ENCODE measurements around the gene P2RY11.

Gene P2RY11

DNA sequence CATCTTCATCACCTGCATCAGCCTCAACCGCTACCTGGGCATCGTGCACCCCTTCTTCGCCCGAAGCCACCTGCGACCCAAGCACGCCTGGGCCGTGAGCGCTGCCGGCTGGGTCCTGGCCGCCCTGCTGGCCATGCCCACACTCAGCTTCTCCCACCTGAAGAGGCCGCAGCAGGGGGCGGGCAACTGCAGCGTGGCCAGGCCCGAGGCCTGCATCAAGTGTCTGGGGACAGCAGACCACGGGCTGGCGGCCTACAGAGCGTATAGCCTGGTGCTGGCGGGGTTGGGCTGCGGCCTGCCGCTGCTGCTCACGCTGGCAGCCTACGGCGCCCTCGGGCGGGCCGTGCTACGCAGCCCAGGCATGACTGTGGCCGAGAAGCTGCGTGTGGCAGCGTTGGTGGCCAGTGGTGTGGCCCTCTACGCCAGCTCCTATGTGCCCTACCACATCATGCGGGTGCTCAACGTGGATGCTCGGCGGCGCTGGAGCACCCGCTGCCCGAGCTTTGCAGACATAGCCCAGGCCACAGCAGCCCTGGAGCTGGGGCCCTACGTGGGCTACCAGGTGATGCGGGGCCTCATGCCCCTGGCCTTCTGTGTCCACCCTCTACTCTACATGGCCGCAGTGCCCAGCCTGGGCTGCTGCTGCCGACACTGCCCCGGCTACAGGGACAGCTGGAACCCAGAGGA, 2.6 kb downstream of the P2RY11 start:
- no peak for DNase-seq

- no peak for DNase-seq
Observed at GRCh38 chr19:10114651-10115391, 3.3 kb downstream of the P2RY11 start.

- DNase-seq: no peak
Observed at GRCh38 chr19:10115392-10116084, 4.0 kb downstream of the P2RY11 start.

GRCh38 chr19:10116085-10116865, 4.8 kb downstream of the P2RY11 start:
- DNase-seq: no peak

- DNase-seq: no peak
Observed at GRCh38 chr19:10116866-10117616, 5.5 kb downstream of the P2RY11 start.

DNA sequence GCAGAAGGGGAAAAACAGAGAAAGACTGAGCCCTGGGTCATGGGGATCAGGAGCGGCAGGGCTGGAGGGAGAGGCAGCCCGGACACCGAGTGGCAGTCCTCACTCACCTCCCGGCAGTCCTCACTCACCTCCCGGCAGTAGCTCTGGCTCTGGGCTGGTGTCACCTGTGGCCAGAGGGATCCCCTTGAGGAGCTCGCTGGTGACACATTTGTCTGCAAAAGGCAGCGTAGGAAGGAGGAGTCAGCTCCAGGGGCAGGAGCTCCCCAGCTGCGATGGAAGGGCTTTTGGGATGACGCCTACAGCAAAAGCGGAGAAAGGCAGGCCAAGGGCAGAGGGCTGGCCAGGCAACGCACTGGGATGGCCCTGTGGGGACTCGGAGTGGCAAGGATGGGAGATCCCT, 7.5 kb downstream of the P2RY11 start:
- no peak for DNase-seq

DNA sequence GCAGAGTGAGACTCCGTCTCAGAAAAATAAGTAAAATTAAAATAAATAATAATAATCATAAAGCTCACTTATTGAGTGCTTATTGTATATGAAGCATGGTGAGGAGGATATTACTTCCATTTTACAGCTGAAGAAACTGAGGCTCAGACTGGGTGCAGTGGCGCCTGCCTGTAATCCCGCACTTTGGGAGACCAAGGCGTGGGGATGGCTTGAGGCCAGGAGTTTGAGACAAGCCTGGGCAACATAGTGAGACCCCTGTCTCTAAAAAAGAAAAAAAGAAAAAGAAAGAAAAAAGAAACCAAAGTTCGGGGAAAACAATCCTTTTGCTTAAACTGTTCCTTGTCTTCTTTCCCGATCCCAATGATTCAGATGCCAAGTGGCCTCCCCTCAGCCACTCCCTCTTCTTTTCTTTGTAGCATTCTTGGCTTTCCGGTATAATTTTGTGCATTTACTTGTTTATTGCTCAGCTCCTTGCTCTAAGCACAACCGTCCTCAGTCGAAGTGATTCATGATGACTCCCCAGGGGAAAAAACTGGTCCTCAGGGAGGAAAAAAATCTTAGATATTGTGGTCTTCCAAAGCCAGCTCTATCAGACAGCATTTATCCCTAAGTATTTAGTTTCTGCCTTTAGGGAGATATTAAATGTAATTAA, 9.2 kb downstream of the P2RY11 start:
- no peak for DNase-seq

GRCh38 chr19:10122045-10122444, 10.6 kb downstream of the P2RY11 start:
- no peak for DNase-seq

- no peak for DNase-seq
Observed at GRCh38 chr19:10124429-10124828, 12.9 kb downstream of the P2RY11 start.

DNA sequence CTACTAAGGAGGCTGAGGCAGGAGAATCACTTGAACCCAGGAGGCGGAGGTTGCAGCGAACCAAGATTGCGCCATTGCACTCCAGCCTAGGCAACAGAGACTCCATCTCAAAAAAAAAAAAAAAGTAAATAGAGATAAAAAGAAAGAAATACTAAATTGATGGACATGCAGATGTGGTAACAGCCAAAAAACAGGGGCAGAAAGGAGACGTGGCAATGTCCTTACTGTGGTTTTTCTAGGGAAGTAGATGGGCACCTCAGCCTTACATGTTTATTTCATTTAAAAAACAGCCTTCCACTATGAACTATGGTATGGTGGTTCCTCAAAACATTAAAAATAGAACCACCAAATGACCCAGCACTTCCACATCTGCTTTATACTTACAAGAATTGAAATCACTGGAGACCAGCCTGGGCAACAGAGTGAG, 14.7 kb downstream of the P2RY11 start:
- DNase-seq: no peak

GRCh38 chr19:10132905-10133304, 21.4 kb downstream of the P2RY11 start:
- no peak for DNase-seq

GRCh38 chr19:10133596-10133995, 22.1 kb downstream of the P2RY11 start:
- peak; percentile 75 for DNase-seq

DNA sequence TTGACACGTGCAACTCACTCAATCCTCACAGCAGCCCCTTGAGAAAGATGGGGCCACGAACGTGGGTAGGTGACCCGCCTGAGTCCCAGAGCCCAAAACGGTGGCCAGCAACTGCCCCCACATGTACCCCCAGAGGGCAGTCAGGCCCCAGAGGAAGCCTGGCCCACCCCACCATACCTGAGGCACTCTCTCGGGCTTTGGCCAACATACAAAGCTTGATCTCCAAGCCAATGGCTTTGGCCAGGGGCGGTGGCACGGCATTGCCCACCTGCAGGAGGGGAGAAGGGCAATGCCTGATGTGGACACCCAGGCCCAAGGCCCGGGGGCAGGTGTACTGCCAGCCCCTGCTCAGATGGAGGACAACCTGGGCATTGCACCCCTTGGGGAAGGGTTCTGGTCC, 22.5 kb downstream of the P2RY11 start:
- no peak for DNase-seq

GRCh38 chr19:10135551-10136334, 24.2 kb downstream of the P2RY11 start:
- no peak for DNase-seq

DNA sequence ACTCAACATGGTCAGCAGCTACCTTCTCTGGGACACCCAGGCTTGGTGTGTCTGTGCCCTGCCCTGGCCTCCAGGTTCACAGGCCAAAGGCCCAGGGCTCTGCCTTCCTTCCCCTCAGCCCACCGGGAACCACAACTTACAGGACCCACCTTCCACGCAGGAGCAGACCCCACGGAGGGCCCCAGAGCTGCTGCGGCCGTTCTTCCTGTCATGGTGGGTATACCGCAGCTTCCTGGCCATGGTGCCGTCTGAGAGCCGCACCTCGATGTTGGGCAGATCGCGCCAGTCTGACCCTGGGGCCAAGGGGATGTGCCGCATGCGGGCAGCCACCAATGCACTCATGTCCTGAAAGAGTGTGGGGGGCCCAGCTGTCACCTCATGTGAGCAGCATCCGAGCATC, 25.4 kb downstream of the P2RY11 start:
- no peak for DNase-seq

- no peak for DNase-seq
Observed at GRCh38 chr19:10137751-10138682, 26.5 kb downstream of the P2RY11 start.

- DNase-seq: no peak
Observed at GRCh38 chr19:10138879-10139795, 27.6 kb downstream of the P2RY11 start.

- no peak for DNase-seq
Observed at GRCh38 chr19:10139952-10140351, 28.5 kb downstream of the P2RY11 start.

DNA sequence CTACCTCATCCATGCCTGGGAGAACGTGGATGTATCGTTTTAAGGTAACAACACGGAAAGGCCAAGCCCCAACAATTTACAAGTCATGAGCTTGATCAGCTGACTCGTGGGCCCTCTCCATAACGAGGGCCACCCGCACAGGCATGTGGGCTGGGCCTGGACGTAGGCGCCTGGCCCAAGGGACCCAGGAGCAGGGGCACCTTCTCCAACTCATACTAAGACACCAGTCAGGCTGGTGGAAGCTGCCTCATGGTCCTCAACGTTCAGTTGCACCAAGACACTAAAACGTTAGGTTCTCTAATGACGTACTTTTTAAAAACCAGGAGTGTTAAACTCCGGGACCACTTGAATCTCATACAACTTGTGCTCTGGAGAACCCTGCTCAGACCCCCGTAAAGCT, 30.0 kb downstream of the P2RY11 start:
- DNase-seq: no peak

Measured in DMS79 (cell line).